ENCODE measurements around the gene EGLN2. TPM values are rescaled to one million over a fixed set of nuclear protein-coding genes. Genes with fewer than 3 reads are reported as not detected.

Gene EGLN2
- total and polyA plus RNA-seq, 2 donors (not counting 3 experiments of a cell fraction or from before 2014, with no cell fraction given): 118 to 152 TPM

DNA sequence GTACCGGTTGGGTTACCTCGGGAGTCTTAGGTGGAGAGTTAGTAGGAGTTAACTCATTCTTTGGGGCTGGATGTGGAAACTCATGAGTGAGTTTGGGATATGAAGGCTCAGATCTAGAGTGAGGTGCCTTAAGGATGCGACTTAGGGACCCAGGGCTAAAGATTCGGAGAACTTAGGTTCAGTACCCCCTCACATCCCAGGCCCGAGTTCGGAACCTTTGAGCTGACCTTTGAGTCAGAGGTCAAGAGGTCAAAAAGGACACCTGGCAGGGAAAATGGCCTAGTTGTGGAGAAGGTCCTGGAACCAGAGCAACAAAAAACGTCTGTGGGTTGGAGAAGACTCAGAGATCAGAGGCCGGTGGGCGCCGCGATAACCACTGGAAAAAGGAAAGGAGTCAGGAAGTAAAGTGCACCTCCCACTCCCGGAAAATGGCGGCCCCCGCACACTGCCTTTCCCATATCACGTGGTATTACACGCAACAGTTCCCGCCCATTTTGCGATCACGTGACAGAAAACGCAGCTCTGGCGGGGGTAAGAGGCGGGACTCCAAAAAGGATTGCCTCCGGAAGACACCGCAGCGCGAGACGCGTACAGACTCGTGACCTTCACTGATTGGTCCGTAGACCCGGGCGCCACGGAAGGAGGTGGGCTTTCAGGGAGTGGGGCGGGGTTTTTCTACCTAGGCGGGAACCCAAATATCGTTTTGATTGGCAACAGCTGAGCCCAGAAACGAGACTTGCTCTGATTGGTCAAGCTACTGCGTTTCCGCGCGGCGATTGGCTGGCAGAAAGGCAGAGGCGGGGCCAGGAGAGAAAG lies 48.7 kb upstream of the EGLN2 start, which contains the start of gene ACTMAP:
ACTMAP (minus strand) TSS at position 420 of the 816 bp plus-strand sequence. CDS start 674 bp downstream, outside the sequence.
- peaks cover 40% of the 10 kb centered on the region for H3K79me2 ChIP-seq (ENCODE audit: control insufficient read depth, insufficient read depth, low read length)
- dilution Hi-C loops (cut with MboI; ENCODE audit: extremely low pct_ligation_motif_present, low sequenced_read_pairs): no loop called here
- ChIA-PET CTCF (interaction anchor here (0.7 to 2.0 kb wide), 10 partner anchors 27 to 87 kb away, joined by 3 to 22 read pairs (median 6); partner anchors contain the start of genes COQ8B, EGLN2, ITPKC and RAB4B), POLR2A (interaction anchor here (0.9 to 2.4 kb wide), 6 partner anchors 28 to 104 kb away, joined by 3 to 17 read pairs (median 5); partner anchors contain the start of genes COQ8B, EGLN2, ITPKC and RAB4B)
- TF ChIP-seq FOS (IDR thresholded peaks at IDR 0.05; ENCODE audit: borderline replicate concordance, insufficient read depth, low read length): no peak
- TF ChIP-seq JUN (IDR thresholded peaks at IDR 0.05; ENCODE audit: borderline replicate concordance, insufficient read depth, insufficient read length, low read depth): no peak
- no peak for TF ChIP-seq EZH2 (IDR thresholded peaks at IDR 0.05; ENCODE audit: borderline replicate concordance, low read depth, low read length, severe bottlenecking)
- TF ChIP-seq MYC (IDR thresholded peaks at IDR 0.05; ENCODE audit: low read depth, low read length): peak; percentile 41
- TF ChIP-seq, protein P1, sequence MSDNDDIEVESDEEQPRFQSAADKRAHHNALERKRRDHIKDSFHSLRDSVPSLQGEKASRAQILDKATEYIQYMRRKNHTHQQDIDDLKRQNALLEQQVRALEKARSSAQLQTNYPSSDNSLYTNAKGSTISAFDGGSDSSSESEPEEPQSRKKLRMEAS (IDR thresholded peaks at IDR 0.05; ENCODE audit: insufficient read depth, insufficient read length): peak; percentile 98
- TF ChIP-seq POLR2AphosphoS5 (IDR thresholded peaks at IDR 0.05; ENCODE audit: insufficient read depth, low read depth, low read length): peak; percentile 78
- no peak for TF ChIP-seq GATA2 (IDR thresholded peaks at IDR 0.05; ENCODE audit: insufficient read depth, insufficient read length, low read depth, low read length)
- TF ChIP-seq, protein P2, sequence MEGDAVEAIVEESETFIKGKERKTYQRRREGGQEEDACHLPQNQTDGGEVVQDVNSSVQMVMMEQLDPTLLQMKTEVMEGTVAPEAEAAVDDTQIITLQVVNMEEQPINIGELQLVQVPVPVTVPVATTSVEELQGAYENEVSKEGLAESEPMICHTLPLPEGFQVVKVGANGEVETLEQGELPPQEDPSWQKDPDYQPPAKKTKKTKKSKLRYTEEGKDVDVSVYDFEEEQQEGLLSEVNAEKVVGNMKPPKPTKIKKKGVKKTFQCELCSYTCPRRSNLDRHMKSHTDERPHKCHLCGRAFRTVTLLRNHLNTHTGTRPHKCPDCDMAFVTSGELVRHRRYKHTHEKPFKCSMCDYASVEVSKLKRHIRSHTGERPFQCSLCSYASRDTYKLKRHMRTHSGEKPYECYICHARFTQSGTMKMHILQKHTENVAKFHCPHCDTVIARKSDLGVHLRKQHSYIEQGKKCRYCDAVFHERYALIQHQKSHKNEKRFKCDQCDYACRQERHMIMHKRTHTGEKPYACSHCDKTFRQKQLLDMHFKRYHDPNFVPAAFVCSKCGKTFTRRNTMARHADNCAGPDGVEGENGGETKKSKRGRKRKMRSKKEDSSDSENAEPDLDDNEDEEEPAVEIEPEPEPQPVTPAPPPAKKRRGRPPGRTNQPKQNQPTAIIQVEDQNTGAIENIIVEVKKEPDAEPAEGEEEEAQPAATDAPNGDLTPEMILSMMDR (IDR thresholded peaks at IDR 0.05; ENCODE audit: extremely low read depth in 1 of 2, insufficient read depth in 1 of 2, low read depth in 1 of 2, low read length in 2 of 2): no peak
- TF ChIP-seq POLR2A (IDR thresholded peaks at IDR 0.05; ENCODE audit: low read depth, low read length): peak; percentile 76
- H4K20me1 ChIP-seq (replicated peaks; ENCODE audit: control insufficient read depth, extremely low read depth, insufficient read depth, low read length): no peaks in the 10 kb centered on the region
- H3K27me3 ChIP-seq (ENCODE audit: control insufficient read depth in 2 of 2, insufficient read depth in 2 of 2, low read length in 2 of 2): no peaks in the 10 kb centered on the region
- H3K4me3 ChIP-seq (replicated peaks in 1 of 3; ENCODE audit: insufficient read depth in 1 of 3, low read depth in 1 of 3, low read length in 3 of 3): peak within 1 kb of the TSS; percentile 56 to 86 (median 73)
- FAIRE-seq (peak; percentile 98), DNase-seq (ENCODE audit: low read depth, low spot score) (peak; percentile 100)
- peaks cover 28% of the 10 kb centered on the region for H3K4me1 ChIP-seq (ENCODE audit: control insufficient read depth, extremely low read depth, insufficient read depth, low read length)
- H2AFZ ChIP-seq (ENCODE audit: low read depth, low read length): peak within 1 kb of the TSS; percentile 67
- peak within 1 kb of the TSS; percentile 85 for H3K4me2 ChIP-seq (ENCODE audit: insufficient read depth, low read length)
- H3K9me1 ChIP-seq (replicated peaks; ENCODE audit: control insufficient read depth, extremely low read depth, insufficient read depth, low read length): no peaks in the 10 kb centered on the region
- BruUV-seq (replicated peaks): TSS peak; percentile 94
- H3K36me3 ChIP-seq (ENCODE audit: control insufficient read depth in 2 of 2, extremely low read depth in 1 of 2, insufficient read depth in 2 of 2, low read length in 2 of 2): no peaks in the 10 kb centered on the region
- H3K9ac ChIP-seq (replicated peaks; ENCODE audit: extremely low read depth, insufficient read depth, low read length): peak within 1 kb of the TSS; percentile 98
- H3K9me3 ChIP-seq (replicated peaks; ENCODE audit: control insufficient read depth, insufficient read depth, low read length): no peaks in the 10 kb centered on the region
- intact Hi-C loops (cut with micrococcal nuclease): loop anchor here (1.0 kb wide), 5 partner anchors 33 to 87 kb away; partner anchors contain the start of genes ITPKC and NUMBL
- peak within 1 kb of the TSS; percentile 94 for H3K27ac ChIP-seq (ENCODE audit: insufficient read depth, low read depth, low read length)

All from endothelial cell of umbilical vein (primary cell).